GM19023 (cell line): ENCODE data around the gene KIFC1.

Experiments used
- ATAC-seq: cut with Tn5 transposase; IDR thresholded peaks from one replicate; pipeline ENCODE4 v1.9.1; 2021; ENCODE audit warnings: mild to moderate bottlenecking, moderate library complexity; ENCODE audit not compliant: unreplicated experiment

Gene KIFC1

DNA sequence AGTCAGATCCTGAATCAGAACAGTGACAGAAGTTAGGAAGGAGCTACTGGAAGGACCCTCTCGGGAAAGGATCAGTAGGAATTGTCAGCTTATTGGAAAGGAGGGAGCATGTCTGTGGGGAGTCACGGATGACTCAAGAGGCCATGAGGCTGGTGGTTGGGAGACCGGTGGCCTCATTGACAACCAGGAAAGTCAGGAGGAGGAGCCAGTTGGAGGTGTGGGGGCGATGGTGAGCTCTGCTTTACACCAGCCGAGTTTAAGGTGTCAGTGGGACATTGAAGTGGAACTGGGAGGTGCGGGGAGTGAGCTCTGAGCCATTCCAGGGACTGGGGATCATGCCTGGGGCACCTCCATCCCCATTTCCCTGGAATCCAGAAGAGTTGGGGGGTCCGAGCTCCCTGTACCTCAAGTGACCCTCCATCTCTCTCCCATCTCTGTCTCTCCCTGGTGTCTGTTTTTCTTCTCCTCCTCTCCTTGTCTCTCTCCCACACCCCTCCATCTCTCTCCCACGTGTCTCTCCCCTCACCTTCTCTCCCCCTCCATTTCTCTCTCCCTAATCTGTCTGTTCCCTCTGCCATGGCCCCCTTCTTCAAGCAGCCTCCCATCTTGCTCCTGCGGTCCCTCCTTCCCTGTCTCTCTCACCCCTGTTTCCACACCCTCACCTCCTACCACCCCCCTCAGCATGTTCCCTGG is 48.5 kb downstream of the KIFC1 start:
- no peak for ATAC-seq

GRCh38 chr6:33440649-33441309 is 49.2 kb downstream of the KIFC1 start:
- no peak for ATAC-seq

DNA sequence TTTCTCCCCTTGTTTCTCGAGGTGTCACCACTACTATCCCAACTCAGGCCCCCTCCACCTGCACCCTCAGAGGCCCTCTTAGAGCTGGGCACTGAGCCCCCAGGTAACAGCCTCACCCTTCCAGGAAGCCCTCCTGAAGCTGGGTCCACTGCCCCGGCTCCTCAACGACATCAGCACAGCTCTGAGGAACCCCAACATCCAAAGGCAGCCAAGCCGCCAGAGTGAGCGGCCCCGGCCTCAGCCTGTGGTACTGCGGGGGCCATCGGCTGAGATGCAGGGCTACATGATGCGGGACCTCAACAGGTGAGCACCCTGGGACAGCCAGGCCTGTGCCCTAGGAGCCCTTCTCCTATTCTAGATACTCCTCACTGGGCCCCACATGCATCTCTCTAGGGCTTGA is 49.8 kb downstream of the KIFC1 start:
- no peak for ATAC-seq

DNA sequence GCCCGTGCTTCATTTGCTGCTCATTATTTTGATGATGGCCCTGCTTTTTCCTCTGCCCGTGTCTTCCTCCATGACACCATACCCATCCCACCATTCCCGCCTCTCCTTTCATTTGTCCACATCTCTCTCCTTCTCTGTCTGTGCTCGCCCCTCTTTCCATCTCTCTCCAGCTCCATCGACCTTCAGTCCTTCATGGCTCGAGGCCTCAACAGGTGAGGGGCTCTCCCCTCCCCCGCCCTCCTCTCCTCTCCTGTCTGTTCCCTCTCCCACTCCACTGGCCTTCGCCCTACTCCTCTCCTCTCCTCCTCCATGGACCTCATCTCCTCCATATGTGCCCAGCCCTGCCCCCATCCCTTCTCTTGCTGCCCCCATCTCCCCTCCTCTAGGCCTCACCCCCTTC is 50.7 kb downstream of the KIFC1 start:
- ATAC-seq = no peak

- ATAC-seq = no peak
Observed at GRCh38 chr6:33443025-33443424, 51.4 kb downstream of the KIFC1 start.

- ATAC-seq = no peak
Observed at GRCh38 chr6:33443619-33444504, 52.2 kb downstream of the KIFC1 start.

DNA sequence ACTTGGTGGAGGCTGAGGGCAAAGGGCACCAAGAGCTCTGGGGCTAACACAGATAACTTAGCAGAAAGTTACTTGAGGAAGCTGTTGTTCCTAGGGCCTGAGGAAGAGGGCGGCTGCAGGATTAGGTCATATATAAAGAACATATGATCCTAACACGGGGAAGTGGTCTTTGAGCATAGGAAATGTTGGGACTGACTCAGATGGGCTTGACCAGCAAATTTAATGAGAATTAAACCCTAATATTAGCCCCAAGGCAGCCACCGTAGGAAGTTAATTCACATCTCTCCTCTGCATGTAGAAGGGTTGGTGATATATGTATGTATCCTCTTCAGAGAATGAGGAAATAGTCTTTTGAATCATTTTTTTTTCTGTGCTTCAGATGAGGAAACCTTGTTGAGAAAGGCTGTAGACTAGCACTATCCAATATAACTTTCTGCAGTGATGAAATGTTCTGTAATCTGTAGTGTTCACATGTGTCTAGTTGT is 53.5 kb downstream of the KIFC1 start:
- no peak for ATAC-seq

DNA sequence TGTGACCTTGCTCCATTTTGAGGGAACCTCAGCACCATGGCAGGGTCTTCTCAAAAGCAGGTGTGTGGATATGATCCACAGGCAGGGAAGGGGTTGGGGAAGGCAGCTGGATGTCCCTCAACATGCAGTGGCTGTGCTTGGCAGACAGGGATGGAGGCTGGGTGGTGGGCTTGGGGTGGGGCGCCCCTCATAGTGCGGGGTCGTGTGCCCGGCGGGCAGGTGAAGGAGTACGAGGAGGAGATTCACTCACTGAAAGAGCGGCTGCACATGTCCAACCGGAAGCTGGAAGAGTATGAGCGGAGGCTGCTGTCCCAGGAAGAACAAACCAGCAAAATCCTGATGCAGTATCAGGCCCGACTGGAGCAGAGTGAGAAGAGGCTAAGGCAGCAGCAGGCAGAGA is 54.7 kb downstream of the KIFC1 start:
- ATAC-seq = no peak

- no peak for ATAC-seq
Observed at GRCh38 chr6:33450434-33450833, 58.8 kb downstream of the KIFC1 start.

DNA sequence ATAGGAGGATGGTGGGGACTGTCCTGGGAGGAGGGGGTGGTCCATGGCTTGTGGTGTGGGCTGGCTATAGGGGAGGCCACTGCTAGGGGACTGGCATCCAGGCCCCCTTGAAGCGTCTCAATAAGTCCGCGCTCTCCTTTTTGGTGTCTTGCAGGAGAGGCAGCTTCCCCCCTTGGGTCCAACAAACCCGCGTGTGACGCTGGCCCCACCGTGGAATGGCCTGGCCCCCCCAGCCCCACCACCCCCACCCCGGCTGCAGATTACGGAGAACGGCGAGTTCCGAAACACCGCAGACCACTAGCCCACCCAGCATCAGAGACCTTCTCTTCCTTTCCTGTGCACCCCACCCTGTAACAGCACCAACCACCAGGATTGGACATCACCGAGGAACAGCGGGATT is 60.0 kb downstream of the KIFC1 start:
- no peak for ATAC-seq

DNA sequence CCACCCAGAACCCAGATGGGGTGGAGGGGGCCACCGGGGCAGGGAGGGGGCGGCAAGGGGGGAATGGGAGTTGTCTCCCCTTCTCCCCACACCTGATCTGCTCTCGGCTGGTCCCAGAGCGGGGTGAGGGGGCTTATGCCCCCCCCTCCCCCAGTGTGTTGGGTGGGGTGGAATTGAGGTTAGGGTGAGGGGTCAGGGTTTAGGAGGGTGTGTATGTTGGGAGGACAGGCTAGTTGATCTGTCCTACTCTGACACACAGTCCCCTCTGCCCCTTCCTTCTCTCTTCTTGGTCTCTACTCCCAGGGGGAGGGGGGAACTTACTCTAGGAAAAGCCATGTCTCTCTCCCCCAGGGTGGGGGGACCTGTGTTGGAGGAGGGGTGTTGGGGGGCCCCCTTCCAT is 60.9 kb downstream of the KIFC1 start:
- ATAC-seq = no peak

GRCh38 chr6:33453393-33454008 is 61.9 kb downstream of the KIFC1 start:
- ATAC-seq = no peak

DNA sequence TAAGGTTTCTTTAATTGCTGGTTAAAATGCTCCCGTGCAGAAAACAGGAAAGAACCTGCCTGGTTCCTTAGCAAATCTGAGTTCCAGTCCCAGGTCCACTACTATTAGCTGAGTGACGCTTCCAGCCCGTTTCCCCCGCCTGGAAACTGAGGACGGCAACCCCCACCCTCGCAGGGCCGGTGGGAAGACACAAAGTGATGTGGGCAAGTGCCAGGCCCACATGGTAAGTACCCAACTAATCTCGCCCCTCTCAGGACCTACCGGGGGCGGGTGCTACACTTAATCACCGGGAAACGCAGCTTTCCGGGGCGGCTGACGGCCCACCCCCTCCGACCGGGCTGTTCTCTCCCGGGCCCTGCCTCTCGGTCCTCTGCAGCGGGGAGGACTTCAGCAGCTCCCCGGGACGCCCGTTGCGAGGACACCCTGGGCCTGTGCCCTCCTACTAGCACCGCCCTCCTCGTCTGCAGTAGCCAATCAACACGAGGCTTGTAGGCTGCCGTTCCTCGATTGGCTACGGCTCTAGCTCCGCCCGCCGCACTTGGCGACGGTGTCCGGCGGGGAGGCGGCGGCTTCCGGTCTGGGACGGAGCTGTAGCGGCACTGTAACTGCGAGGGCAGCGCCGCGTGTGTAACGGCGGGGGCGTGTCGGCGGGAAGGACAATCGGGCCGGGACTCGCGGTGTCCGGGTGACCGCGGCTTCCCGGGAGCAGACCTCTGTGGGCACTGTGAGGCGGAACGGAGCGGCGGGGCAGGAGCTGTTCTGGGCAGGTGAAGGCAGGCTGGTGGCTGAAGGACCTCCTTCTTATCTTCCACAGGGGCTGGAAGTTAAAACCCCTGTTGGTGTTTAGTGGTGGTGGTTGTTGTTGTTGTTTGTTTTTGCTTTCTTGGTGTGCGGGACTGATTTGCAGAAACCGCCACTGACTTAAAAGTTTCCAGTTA is 62.7 kb downstream of the KIFC1 start, which contains the start of gene ZBTB9:
TSS of gene ZBTB9 (plus strand) at position 568 of the 938 bp plus-strand sequence. CDS start 525 bp downstream, outside the sequence.
- peak; percentile 99 for ATAC-seq

DNA sequence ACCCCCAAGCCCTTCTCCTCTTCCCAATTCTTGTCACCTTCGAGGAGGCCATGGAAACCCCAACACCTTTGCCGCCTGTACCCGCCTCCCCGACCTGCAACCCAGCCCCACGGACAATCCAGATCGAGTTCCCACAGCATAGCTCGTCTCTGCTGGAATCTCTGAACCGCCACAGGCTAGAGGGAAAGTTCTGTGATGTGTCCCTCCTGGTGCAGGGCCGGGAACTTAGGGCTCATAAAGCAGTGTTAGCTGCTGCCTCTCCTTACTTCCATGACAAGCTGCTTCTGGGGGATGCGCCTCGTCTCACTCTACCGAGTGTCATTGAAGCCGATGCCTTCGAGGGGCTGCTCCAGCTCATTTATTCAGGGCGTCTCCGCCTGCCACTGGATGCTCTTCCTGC is 63.4 kb downstream of the KIFC1 start:
- no peak for ATAC-seq

DNA sequence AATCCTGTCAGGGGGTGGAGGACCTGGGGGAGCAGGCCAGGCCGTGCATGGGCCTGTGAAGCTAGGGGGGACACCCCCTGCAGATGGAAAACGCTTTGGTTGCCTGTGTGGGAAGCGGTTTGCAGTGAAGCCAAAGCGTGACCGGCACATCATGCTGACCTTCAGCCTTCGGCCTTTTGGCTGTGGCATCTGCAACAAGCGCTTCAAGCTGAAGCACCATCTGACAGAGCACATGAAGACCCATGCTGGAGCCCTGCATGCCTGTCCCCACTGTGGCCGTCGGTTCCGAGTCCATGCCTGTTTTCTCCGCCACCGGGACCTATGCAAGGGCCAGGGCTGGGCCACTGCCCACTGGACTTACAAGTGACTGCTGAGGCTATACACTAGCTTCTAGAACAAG is 64.5 kb downstream of the KIFC1 start:
- ATAC-seq = no peak

DNA sequence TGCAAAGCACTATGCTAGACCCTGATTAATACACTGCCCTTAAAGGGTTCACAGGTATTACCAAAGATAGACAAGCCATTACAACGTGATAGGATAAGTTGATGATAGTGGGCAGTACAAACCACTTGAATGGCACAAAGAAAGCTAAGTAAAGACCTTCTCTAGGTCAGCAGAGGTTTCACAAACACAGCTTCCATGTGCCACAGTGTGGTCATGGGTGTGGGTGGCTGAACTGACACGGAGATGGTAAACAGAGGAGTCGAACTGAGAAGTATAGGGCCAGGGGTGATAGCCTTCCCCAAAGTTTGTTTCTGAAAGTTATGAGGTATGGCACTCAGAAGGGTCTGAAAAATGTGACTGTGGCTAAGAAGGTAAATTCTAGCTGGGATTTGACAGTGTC is 67.1 kb downstream of the KIFC1 start:
- no peak for ATAC-seq

- ATAC-seq = no peak
Observed at GRCh38 chr6:33459226-33459625, 67.6 kb downstream of the KIFC1 start.
